Activated T-cell treated with anti-CD3 and anti-CD28 coated beads, Interleukin-2, amount 50 U/mL, for 1 hour (primary cell): ENCODE measurements around the gene DCLK2.

Experiments
- DNase-seq: peaks from one replicate; pipeline ENCODE4 v3.0.0-alpha.2; 2020

The DCLK2 gene

DNA sequence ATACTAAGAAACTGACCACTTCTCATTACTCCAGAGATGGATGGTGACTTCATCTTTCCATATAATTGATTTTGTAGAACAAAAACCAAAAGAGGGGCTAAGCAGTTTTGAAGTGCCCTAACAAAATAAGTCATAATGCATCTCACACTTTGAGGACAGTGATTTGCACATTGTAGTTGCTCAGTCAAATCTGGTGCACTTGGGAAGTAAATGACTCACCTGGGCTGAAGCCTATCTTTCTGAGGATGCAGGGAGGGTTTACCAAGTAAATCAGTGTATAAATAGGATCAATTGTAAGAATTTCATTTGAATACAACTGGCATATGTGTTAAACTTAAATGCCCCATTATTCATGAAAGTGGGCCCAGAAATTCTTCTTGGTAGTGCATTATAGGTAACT lies 134.2 kb downstream of the DCLK2 start:
- DNase-seq: no peak

GRCh38 chr4:150212927-150213326 lies 134.7 kb downstream of the DCLK2 start:
- no peak for DNase-seq

DNA sequence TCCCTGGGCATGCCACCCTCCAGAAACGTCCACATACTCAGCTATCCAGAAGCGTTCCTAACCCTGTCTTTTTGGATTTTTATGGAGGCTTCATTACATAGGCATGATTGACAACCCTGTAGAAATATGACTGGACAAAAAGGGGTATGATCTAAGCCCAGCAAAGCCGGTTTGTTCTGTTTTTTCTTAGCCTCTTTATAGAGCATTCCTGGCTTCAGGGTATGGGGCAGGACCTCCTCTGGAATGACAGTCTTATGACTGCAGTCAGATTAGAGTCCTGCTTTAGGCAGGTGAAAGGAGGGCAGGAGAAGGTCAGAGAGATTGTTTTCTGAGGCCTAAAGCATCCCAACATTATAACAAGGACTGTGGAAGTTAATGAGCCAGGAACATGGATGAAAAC lies 137.4 kb downstream of the DCLK2 start:
- no peak for DNase-seq

GRCh38 chr4:150216726-150217125 lies 138.5 kb downstream of the DCLK2 start:
- DNase-seq: no peak

- no peak for DNase-seq
Measured at GRCh38 chr4:150217192-150217591, 138.9 kb downstream of the DCLK2 start.

DNA sequence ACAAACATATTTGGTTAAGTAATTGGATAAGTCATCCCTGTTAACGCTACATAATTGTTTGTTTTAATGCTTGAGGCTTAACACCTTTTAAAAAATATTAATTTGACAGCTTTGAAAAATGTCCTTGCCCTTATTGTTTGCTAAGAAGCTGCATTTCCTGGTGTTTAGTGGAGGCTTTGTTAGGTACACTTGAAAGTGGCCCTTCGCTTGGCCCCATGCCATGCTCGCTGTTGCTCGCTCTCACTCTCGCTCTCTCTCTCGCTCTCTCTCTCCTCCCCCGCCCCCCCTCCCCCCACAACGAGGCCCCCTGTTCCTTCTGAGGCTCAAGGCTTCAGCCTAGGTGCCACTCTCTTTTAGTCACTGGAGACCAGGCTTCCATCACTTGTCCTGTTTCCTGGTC lies 139.6 kb downstream of the DCLK2 start:
- DNase-seq: no peak

- DNase-seq: no peak
Measured at GRCh38 chr4:150218447-150218846, 140.2 kb downstream of the DCLK2 start.

- no peak for DNase-seq
Measured at GRCh38 chr4:150219841-150220240, 141.6 kb downstream of the DCLK2 start.

DNA sequence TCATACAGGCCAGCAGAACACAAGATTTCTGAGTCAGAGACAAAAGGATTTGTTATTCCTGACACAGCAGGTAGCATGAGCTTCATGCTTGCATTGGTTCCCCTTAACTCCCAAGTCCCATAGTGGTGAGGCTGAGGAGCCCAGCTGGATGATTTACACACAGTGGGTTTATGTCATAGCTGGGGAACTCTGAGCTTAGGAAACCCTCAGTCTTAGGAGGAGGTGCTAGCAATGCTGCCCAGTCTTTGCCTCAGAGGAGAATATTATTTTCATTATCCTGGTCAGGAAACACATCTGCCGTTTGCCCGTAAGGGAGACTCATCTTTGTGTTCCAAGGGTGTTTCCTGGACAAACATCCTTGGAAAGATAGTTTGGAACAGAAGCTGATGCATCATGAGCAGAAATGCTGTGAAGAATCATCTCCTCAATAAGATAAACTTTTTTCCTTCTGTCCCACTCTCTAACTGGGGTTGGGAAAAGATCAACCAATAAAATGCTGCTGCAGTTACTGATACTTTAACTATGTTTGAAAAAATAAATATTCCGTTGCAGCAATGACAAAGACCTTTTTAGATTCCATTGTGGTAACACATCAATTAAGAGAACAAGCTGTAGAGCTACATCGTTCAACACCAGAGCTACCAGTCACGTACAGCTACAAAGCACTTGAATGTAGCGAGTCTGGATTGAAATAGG lies 146.8 kb downstream of the DCLK2 start:
- DNase-seq: no peak

GRCh38 chr4:150229520-150229919 lies 151.3 kb downstream of the DCLK2 start:
- DNase-seq: no peak

GRCh38 chr4:150230561-150230960 lies 152.3 kb downstream of the DCLK2 start:
- DNase-seq: no peak

DNA sequence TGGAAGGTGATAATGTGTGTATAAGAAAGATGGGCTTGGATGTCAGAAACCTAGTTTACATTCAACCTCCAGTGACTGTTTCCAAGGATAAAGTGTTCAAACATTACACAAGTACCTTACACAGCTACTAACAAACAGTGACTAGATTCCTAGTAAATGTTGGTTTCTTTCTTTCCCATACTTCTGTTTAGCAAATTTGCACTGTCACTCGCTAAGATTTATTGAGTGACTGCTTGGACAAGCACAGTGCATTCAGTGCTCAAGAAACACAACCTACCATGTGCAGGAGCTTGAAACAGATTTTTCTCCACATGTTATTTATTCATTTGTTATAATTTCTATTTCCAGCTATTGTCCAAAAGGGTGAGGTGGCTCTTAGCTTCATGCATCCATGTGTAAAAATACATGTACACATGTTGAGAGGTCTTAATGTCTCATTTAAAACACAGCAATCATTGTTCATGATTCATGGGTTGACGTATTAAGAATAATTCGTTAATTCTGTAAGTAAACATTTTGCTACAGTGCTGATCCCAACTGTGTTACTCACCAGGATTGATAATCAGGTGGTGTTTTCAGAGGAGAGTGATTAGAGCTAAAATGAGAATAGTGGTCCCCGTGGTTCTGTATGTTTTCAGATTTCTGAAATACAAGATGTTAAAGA lies 153.0 kb downstream of the DCLK2 start:
- no peak for DNase-seq

DNA sequence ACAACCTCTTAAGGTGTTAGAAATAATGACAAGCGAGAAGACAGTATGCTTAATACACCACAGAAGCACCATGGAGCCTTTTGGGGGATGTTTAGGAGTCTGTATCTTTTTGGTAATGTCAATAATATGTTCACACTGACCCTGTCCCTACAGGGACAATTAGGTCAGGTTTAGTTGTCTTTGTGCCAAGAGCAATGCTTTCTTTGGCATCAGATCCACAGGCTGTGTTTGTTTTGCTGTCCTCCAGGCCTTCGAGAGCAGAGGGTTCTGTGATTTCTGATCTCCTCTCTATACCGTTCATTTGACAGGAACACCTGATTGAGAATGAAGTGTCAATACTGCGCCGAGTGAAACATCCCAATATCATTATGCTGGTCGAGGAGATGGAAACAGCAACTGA lies 153.8 kb downstream of the DCLK2 start:
- DNase-seq: no peak

DNA sequence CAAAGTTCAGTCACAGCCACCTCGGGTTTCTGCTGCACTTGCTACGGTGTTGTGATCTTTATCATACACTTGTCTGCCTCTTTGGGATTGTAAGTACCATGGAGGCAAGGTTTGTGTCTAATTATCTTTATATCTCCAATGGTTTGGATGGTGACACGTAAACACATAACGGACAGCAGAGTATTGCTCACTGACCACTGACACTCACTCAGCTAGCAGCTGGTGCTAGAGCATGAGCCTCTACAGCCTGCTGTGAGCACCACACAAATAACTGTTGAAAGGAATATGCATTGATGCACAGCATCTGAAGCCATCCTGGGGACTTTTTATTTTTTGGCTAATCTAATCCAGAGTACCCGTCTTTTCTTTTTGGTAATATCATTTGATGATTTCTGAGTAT lies 156.0 kb downstream of the DCLK2 start:
- no peak for DNase-seq

GRCh38 chr4:150235317-150235716 lies 157.1 kb downstream of the DCLK2 start:
- DNase-seq: no peak

DNA sequence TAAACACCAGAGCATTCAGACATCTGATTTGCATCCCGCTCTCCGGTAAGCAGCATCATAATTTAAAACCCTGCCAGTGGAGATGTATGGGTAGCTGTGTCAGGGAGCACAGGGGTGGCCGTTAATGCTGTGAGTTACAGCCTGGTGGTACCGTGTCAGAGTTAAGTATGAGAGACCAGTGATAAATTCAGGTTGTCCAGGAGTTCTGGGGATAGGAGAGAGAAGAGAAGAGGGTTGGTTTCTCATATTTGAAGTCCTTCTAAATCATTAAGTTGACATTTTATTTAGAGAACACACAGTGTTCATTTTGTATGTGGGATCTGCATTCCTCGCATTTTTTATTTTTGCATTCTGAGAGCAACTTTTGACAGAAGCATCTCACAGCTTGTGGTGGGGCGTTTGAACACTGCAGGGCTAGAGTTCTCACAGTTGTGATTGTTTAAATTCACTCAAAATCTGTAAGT lies 157.6 kb downstream of the DCLK2 start:
- no peak for DNase-seq

DNA sequence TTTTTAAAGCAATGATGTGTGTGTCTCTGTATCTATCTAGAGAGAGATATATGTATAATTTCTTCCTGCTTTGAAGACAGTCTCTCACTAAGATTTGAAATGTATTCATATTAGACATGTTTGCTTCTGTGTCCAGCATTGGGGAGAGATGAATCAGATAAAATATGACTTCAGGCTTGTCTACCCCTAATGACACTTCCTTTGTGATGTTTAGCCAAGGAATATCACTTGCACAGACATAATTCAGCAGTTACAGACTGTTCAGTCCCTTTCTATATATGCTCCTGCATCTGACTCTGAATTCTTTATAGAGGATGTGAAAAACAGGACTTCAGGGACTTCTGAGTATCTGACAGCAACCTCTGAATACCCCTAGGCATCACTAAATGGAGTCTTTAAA lies 158.4 kb downstream of the DCLK2 start:
- DNase-seq: no peak

- DNase-seq: no peak
Measured at GRCh38 chr4:150237110-150237872, 159.0 kb downstream of the DCLK2 start.

- DNase-seq: no peak
Measured at GRCh38 chr4:150238591-150238990, 160.3 kb downstream of the DCLK2 start.

GRCh38 chr4:150240011-150240410 lies 161.8 kb downstream of the DCLK2 start:
- no peak for DNase-seq

DNA sequence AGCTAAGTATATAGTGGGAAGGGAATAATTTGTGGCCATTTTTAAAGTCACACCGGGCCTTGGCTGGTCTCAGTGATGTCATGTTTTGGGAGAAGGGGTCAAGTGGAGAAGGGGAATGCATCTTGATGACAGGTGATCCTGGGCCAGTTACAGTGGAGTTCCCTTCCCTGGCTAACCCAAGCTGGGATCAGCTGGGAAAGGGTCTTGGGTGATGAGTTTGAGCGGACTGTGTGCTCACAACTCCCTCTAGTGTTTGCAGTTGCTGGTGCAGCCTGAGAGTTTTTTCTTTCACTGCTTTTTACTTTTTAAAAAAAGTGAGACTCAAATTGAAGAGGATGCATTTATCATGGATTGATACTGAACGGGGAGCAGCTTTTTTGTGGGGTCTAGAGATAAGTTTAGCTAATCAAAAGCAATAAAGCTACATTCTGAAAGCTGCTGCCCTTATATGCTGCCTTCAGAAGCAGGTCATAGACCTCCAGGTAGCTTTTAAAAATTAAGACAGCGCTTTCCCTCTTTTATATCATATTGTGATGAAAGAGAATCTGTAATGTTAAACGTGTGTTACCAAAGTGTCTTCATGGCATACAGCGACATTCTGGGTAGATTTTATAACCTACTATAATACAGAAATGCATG lies 164.7 kb downstream of the DCLK2 start:
- no peak for DNase-seq

DNA sequence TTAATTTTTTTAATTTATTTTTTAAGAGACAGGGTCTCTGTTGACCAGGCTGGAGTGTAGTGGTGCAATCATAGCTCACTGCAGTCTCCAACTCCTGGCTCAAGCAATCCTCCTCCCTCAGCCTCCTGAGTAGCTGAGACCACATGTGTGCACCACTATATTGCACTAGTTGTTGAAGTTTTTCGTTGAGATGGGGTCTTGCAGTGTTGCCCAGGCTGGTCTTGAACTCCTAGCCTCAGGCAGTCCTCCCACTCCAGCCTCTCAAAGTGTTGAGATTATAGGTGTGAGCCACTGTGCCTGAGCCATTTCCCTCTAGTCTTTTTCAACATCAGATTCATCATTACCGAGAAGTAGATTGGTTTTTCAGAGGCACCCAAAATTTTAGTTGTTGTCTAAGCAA lies 165.7 kb downstream of the DCLK2 start:
- no peak for DNase-seq

- DNase-seq: no peak
Measured at GRCh38 chr4:150244600-150244999, 166.4 kb downstream of the DCLK2 start.

- no peak for DNase-seq
Measured at GRCh38 chr4:150247184-150247583, 168.9 kb downstream of the DCLK2 start.
